ENCODE measurements around the gene SLC22A1. TPM values are rescaled to one million over a fixed set of nuclear protein-coding genes. Genes with fewer than 3 reads are reported as not detected.

Gene SLC22A1
- total and polyA plus RNA-seq, 2 of the 8 experiments (the other 6 are each of a cell fraction or from before 2014, with no cell fraction given): 0.12 to 0.45 TPM

GRCh38 chr6:160092602-160093001 is 29.0 kb upstream of the SLC22A1 start:
- no peak for FAIRE-seq
- TF ChIP-seq MAFK (IDR thresholded peaks at IDR 0.05; ENCODE audit: low read depth, low read length) (no peak), SUZ12 (IDR thresholded peaks at IDR 0.05; ENCODE audit: low read length) (no peak), SIX5 (IDR thresholded peaks at IDR 0.05; ENCODE audit: low read depth, low read length) (no peak), RXRA (IDR thresholded peaks at IDR 0.05; ENCODE audit: insufficient read depth, low read depth, low read length) (no peak), SIN3A (conservative IDR thresholded peaks at IDR 0.05 in 1 of 2, IDR thresholded peaks at IDR 0.05 in 1 of 2; ENCODE audit: low read depth in 1 of 2, low read length in 2 of 2) (no peak), CTCF (IDR thresholded peaks at IDR 0.05; ENCODE audit: control extremely low read depth in 1 of 3, insufficient read depth in 1 of 3, low read depth in 1 of 3, low read length in 3 of 3) (no peak), JUND (IDR thresholded peaks at IDR 0.05; ENCODE audit: low read length) (no peak), RNF2 (IDR thresholded peaks at IDR 0.05; ENCODE audit: borderline replicate concordance, low read depth, low read length, missing control alignments, poor library complexity, severe bottlenecking) (no peak), SP1 (IDR thresholded peaks at IDR 0.05; ENCODE audit: low read depth, low read length) (no peak), ZNF274 (IDR thresholded peaks at IDR 0.05; ENCODE audit: borderline replicate concordance, extremely low read depth, low read length) (no peak), TAF1 (IDR thresholded peaks at IDR 0.05; ENCODE audit: low read depth, low read length) (no peak), POLR2A (IDR thresholded peaks at IDR 0.05; ENCODE audit: control extremely low read depth in 1 of 2, low read depth in 2 of 2, low read length in 2 of 2) (no peak)

More at GRCh38 chr6:160092602-160093001, 29.0 kb upstream of the SLC22A1 start:
- Histone ChIP-seq H3K14ac (ENCODE audit: insufficient read length) (no peak overlapping the region), H3K79me1 (ENCODE audit: low read depth, low read length) (no peaks in the 10 kb centered on the region; the same call in 1 of the 2 replicates), H4K20me1 (replicated peaks in 1 of 2; ENCODE audit: control insufficient read depth in 1 of 2, insufficient read depth in 2 of 2, low read length in 2 of 2) (peaks cover 0 to 6% of the 10 kb centered on the region in 2 experiments), H3K27ac (ENCODE audit: low read depth, low read length) (no peak overlapping the region), H2AK5ac (ENCODE audit: low read depth, low read length) (no peak overlapping the region), H3K4me3 (ENCODE audit: extremely low read depth in 1 of 4, insufficient read depth in 2 of 4, low read depth in 3 of 4, low read length in 4 of 4) (no peak overlapping the region), H3K9ac (replicated peaks in 1 of 4; ENCODE audit: extremely low read depth in 1 of 4, low read depth in 3 of 4, low read length in 3 of 4) (no peak overlapping the region), H3K4ac (replicated peaks; ENCODE audit: insufficient read length, low read depth, low read length) (no peak overlapping the region), H2BK120ac (replicated peaks; ENCODE audit: low read depth, low read length) (no peak overlapping the region), H4K91ac (replicated peaks; ENCODE audit: insufficient read length, low read length) (no peak overlapping the region), H3K4me2 (ENCODE audit: insufficient read depth in 1 of 2, low read depth in 2 of 2, low read length in 2 of 2) (no peak overlapping the region), H3K23ac (ENCODE audit: insufficient read length) (no peak overlapping the region), H2BK20ac (ENCODE audit: low read length) (no peak overlapping the region), H3K79me2 (ENCODE audit: control insufficient read depth in 1 of 2, insufficient read depth in 2 of 2, low read length in 2 of 2) (no peaks in the 10 kb centered on the region), H2BK15ac (ENCODE audit: low read length) (no peak overlapping the region), H3K36me3 (ENCODE audit: control insufficient read depth in 2 of 4, insufficient read depth in 4 of 4, low read length in 3 of 4) (peaks cover 30 to 71% (median 60%) of the 10 kb centered on the region in 4 experiments), H3K56ac (replicated peaks; ENCODE audit: insufficient read length, low read depth, low read length) (no peak overlapping the region), H3K27me3 (replicated peaks in 1 of 4; ENCODE audit: control insufficient read depth in 3 of 4, extremely low read depth in 1 of 4, insufficient read depth in 3 of 4, low read length in 3 of 4) (no peaks in the 10 kb centered on the region), H3K18ac (ENCODE audit: extremely low read depth, low read length) (no peak overlapping the region), H2BK5ac (ENCODE audit: low read depth, low read length) (no peak overlapping the region), H4K8ac (ENCODE audit: extremely low read depth, insufficient read depth, low read length) (no peak overlapping the region), H4K5ac (ENCODE audit: insufficient read length, low read depth, low read length) (no peak overlapping the region), H3K9me3 (ENCODE audit: insufficient read depth in 2 of 2, low read depth in 1 of 2, low read length in 1 of 2) (no peaks in the 10 kb centered on the region), H3K23me2 (ENCODE audit: low read depth, low read length) (no peaks in the 10 kb centered on the region), H2BK12ac (ENCODE audit: low read depth, low read length) (no peak overlapping the region), H3K4me1 (replicated peaks in 1 of 4; ENCODE audit: control insufficient read depth in 3 of 4, insufficient read depth in 4 of 4, low read length in 3 of 4) (no peaks in the 10 kb centered on the region), H2AFZ (ENCODE audit: low read length) (no peak overlapping the region)
- no peak for DNase-seq (ENCODE audit: low read depth in 1 of 2, low spot score in 2 of 2)
- ChIA-PET CTCF (ENCODE audit: partially characterized antibody) (interaction anchor here (0.7 to 1.4 kb wide), 3 partner anchors 24 to 30 kb away, joined by 3 to 4 read pairs (median 4); no protein-coding TSS in a partner anchor), POLR2A (ENCODE audit: partially characterized antibody) (no interaction called here)
- WGBS, 2 experiments (ENCODE audit: extremely low coverage in 1 of 2, insufficient coverage in 1 of 2, insufficient read length in 1 of 2, insufficient replicate concordance in 2 of 2, low coverage in 1 of 2, low lambda C conversion rate in 2 of 2, missing lambda C conversion rate in 1 of 2): 92% methylated on average over 10 of the region's 10 CpGs; no CpG with 5 or more reads in 1 of the 2 experiments
